Nephron (organoid): ENCODE measurements around the gene ATRNL1.

Experiments used
- H3K27ac Mint-ChIP-seq, 3 experiments: 2 replicates each; pipeline ENCODE4 v1.8.0; 2020; ENCODE audit warnings: mixed read lengths in 3 of 3, mild to moderate bottlenecking in 2 of 3, moderate library complexity in 1 of 3
- H3K27me3 Mint-ChIP-seq: 2 replicates; pipeline ENCODE4 v1.8.0; 2021; ENCODE audit warnings: low read depth, mild to moderate bottlenecking, moderate library complexity, mixed read lengths
- H3K36me3 Mint-ChIP-seq: 2 replicates; pipeline ENCODE4 v1.8.0; 2020; ENCODE audit warnings: low read depth, mixed read lengths
- H3K4me1 Mint-ChIP-seq: 2 replicates; pipeline ENCODE4 v1.8.0; 2020; ENCODE audit warnings: mixed read lengths
- H3K4me3 Mint-ChIP-seq, 3 experiments: 2 replicates each; pipeline ENCODE4 v1.8.0; 2020; ENCODE audit warnings: mild to moderate bottlenecking in 3 of 3, mixed read lengths in 3 of 3, moderate library complexity in 2 of 3
- H3K9me3 Mint-ChIP-seq: 2 replicates; pipeline ENCODE4 v1.8.0; 2020; ENCODE audit warnings: mixed read lengths
- CTCF ChIP-seq, 3 experiments: fragments of 200-600 bp; sonication (generic); IDR thresholded peaks; one replicate each; pipeline ENCODE4 v1.5.0; 2021; ENCODE audit warnings: antibody characterized with exemption in 3 of 3; ENCODE audit not compliant: unreplicated experiment in 3 of 3

Gene ATRNL1

DNA sequence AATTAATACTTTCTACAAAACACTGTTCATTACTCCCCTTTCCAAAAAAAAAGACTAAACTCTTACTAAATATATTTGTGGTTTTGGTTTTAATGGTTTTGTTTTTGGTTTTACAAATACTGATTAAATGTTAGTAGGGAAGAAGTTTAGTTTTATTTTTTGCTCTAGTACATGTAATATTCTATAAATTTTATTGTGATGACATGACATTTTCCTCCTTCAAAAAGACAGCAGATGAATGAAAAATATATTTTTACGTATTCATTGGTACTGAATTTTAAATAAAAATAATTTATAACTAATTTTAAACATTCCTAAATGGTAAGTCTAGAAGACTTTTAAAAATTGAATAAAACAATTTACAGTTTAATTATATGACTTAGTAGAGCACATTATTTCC lies 667.0 kb downstream of the ATRNL1 start:
- Mint-ChIP-seq H3K36me3 (no peaks in the 10 kb centered on the region), H3K4me1 (peaks cover 5% of the 10 kb centered on the region), H3K4me3 (no peak overlapping the region), H3K27ac (no peak overlapping the region), H3K9me3 (peaks cover 21% of the 10 kb centered on the region), H3K27me3 (no peaks in the 10 kb centered on the region)
- no peak for TF ChIP-seq CTCF (IDR thresholded peaks at IDR 0.05; ENCODE audit: unreplicated experiment in 3 of 3)

DNA sequence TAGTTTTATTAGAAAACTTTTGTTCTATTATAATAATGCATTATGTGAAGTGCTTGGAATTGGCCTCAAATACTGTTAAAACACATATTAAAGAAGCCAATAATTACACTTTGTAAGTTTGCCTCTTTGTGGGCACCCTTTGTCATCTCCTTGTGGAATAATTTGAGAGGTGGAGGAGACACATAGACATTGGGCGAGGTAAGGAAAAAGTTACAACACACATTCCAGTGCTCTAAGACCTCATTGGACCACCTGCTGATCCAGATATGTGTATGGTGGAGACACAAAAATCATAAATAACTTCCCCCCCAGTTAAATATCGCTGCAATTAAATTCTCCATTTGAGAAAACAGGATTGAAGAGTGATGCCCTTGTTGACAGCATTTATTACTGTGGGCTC lies 668.0 kb downstream of the ATRNL1 start:
- Mint-ChIP-seq H3K9me3 (peaks cover 15% of the 10 kb centered on the region), H3K27ac (no peak overlapping the region), H3K36me3 (no peaks in the 10 kb centered on the region), H3K4me3 (no peak overlapping the region), H3K27me3 (no peaks in the 10 kb centered on the region), H3K4me1 (peaks cover 5% of the 10 kb centered on the region)
- TF ChIP-seq CTCF (IDR thresholded peaks at IDR 0.05; ENCODE audit: unreplicated experiment in 3 of 3): no peak

DNA sequence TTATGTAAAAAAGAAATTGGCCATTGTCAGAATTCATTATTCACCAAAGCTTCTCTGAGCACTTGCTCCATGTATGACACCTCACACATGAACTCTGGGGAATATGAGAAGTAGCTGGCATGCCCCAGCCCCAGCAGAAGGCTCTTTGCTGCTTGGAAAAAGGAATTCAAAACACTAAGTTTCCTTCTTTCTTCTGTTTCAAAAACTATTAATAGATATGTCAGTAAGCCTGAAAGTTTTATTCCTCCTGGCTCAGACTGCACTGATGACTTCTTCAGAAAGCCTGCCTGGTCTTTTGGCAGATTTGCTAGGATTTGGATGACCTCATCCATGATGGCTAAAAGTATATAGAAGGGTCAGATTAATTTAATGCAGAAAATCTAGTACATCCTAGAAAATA lies 668.9 kb downstream of the ATRNL1 start:
- H3K27ac Mint-ChIP-seq: no peak overlapping the region
- no peak for TF ChIP-seq CTCF (IDR thresholded peaks at IDR 0.05; ENCODE audit: unreplicated experiment in 3 of 3)
- no peak overlapping the region for H3K4me3 Mint-ChIP-seq
- H3K4me1 Mint-ChIP-seq: peaks cover 5% of the 10 kb centered on the region
- H3K9me3 Mint-ChIP-seq: peaks cover 6% of the 10 kb centered on the region
- no peaks in the 10 kb centered on the region for H3K27me3 Mint-ChIP-seq
- no peaks in the 10 kb centered on the region for H3K36me3 Mint-ChIP-seq

DNA sequence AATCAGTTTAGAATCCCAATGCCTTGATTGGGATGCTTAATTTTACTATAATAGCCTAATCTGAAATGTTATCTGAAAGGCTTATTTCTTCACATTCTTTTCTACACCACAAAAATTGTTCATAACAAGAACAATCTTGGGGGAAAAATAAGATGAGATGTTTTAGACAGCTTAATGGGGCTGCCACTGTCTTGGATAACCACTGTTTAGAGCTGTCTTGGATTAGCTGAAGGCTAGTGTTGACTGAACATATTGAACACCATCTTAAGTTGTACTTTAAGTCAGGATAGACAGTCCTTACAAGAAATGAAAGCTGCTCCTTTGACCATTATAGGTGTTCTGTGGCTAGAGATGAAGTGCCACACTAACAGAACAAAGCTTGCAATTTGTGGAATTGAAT lies 678.6 kb downstream of the ATRNL1 start:
- H3K27me3 Mint-ChIP-seq: no peaks in the 10 kb centered on the region
- H3K36me3 Mint-ChIP-seq: no peaks in the 10 kb centered on the region
- H3K9me3 Mint-ChIP-seq: no peaks in the 10 kb centered on the region
- no peak overlapping the region for H3K27ac Mint-ChIP-seq
- H3K4me3 Mint-ChIP-seq: no peak overlapping the region
- peaks cover 11% of the 10 kb centered on the region for H3K4me1 Mint-ChIP-seq
- no peak for TF ChIP-seq CTCF (IDR thresholded peaks at IDR 0.05; ENCODE audit: unreplicated experiment in 3 of 3)

DNA sequence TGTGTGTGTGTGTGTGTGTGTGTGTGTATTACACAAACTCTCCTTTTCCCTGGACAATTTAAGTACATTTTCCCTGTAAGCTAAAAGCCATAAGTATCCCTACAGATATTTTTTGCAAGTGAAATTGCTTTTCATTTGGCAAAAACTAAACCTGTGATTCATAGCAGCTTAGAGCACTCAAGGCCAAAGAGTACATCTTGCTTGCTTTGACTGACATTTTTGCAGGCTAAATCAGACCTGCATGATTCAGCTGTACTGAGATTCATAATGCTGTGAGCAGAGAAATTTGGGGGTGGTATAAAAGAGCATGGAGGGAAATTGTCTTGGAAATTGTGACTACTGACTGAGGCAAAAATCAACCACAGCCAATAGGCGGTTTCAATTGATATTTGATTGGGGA lies 679.4 kb downstream of the ATRNL1 start:
- TF ChIP-seq CTCF (IDR thresholded peaks at IDR 0.05; ENCODE audit: unreplicated experiment in 3 of 3): no peak
- Mint-ChIP-seq H3K4me1 (peaks cover 11% of the 10 kb centered on the region), H3K27me3 (no peaks in the 10 kb centered on the region), H3K27ac (peak overlapping the region in 1 of 3 experiments; percentile 18), H3K9me3 (no peaks in the 10 kb centered on the region), H3K4me3 (no peak overlapping the region), H3K36me3 (no peaks in the 10 kb centered on the region)

- H3K27me3 Mint-ChIP-seq: no peaks in the 10 kb centered on the region
- TF ChIP-seq CTCF (IDR thresholded peaks at IDR 0.05; ENCODE audit: unreplicated experiment in 3 of 3): no peak
- H3K36me3 Mint-ChIP-seq: no peaks in the 10 kb centered on the region
- H3K27ac Mint-ChIP-seq: no peak overlapping the region
- no peaks in the 10 kb centered on the region for H3K9me3 Mint-ChIP-seq
- peaks cover 11% of the 10 kb centered on the region for H3K4me1 Mint-ChIP-seq
- H3K4me3 Mint-ChIP-seq: no peak overlapping the region
Observed at GRCh38 chr10:115773832-115774231, 680.7 kb downstream of the ATRNL1 start.
